H1 (cell line): ENCODE results near the gene METTL14. TPM values are rescaled to one million over a fixed set of nuclear protein-coding genes. Genes with fewer than 3 reads are reported as not detected.

Experiments used
- CTCF ChIA-PET: fragments of 300-600 bp; sonication (Branson Sonifier 250); formaldehyde crosslinking; loops from one replicate; lab custom pipeline; 2021; ENCODE audit not compliant: partially characterized antibody; lab: Charles Lee
- POLR2A ChIA-PET: fragments of 300-600 bp; sonication (Branson Sonifier 250); formaldehyde crosslinking; loops from one replicate; lab custom pipeline; 2021; ENCODE audit warnings: inconsistent platforms; ENCODE audit not compliant: partially characterized antibody; lab: Charles Lee
- DNase-seq, 2 experiments: peaks; one replicate each; pipeline versions ENCODE4 v3.0.0 to v3.0.0-alpha.2; 2010 to 2022; ENCODE audit warnings: low spot score in 2 of 2, low read depth in 1 of 2, mixed read lengths in 1 of 2
- FAIRE-seq: peaks from 2 replicates; lab custom pipeline; 2011; peaks lifted over from hg19 to GRCh38; lab: Jason Lieb, UNC
- H2AFZ ChIP-seq: 2 replicates; pipeline ENCODE4 v1.8.1; 2012; ENCODE audit warnings: low read length, inconsistent platforms
- H2AK5ac ChIP-seq: 2 replicates; pipeline ENCODE4 v1.6.1; 2013; ENCODE audit warnings: low read depth, low read length
- H2BK120ac ChIP-seq: replicated peaks from 2 replicates; pipeline ENCODE3; 2013; ENCODE audit warnings: low read depth, low read length, inconsistent platforms
- H2BK12ac ChIP-seq: 2 replicates; pipeline ENCODE4 v1.6.1; 2013; ENCODE audit warnings: low read depth, low read length
- H2BK15ac ChIP-seq: 2 replicates; pipeline ENCODE4 v1.6.1; 2013; ENCODE audit warnings: low read length
- H2BK20ac ChIP-seq: 2 replicates; pipeline ENCODE4 v1.6.1; 2013; ENCODE audit warnings: low read length
- H2BK5ac ChIP-seq: 2 replicates; pipeline ENCODE4 v1.6.1; 2013; ENCODE audit warnings: low read depth, low read length
- H3K14ac ChIP-seq: 2 replicates; pipeline ENCODE4 v1.6.1; 2013; ENCODE audit warnings: inconsistent platforms; ENCODE audit not compliant: insufficient read length
- H3K18ac ChIP-seq: 2 replicates; pipeline ENCODE4 v1.6.1; 2013; ENCODE audit warnings: low read length; ENCODE audit errors: extremely low read depth
- H3K23ac ChIP-seq: 2 replicates; pipeline ENCODE4 v1.6.1; 2013; ENCODE audit warnings: inconsistent platforms; ENCODE audit not compliant: insufficient read length
- H3K23me2 ChIP-seq: 2 replicates; pipeline ENCODE4 v1.6.1; 2013; ENCODE audit warnings: low read depth, low read length
- H3K27ac ChIP-seq: 2 replicates; pipeline ENCODE4 v1.6.1; 2011; ENCODE audit warnings: low read depth, low read length, inconsistent platforms
- H3K27me3 ChIP-seq, 4 experiments: replicated peaks in 1 of 4; 1 replicate in 1 of 4; 2 replicates in 3 of 4; pipeline versions ENCODE4 v1.6.1 to v1.8.1; 2011 to 2013; ENCODE audit warnings: low read length in 3 of 4, mild to moderate bottlenecking in 3 of 4, inconsistent platforms in 2 of 4, mixed read lengths in 2 of 4, moderate library complexity in 1 of 4; ENCODE audit not compliant: control insufficient read depth in 3 of 4, insufficient read depth in 3 of 4; ENCODE audit errors: extremely low read depth in 1 of 4
- H3K36me3 ChIP-seq, 4 experiments: 2 replicates each; pipeline versions ENCODE4 v1.6.1 to v1.8.1; 2011 to 2013; ENCODE audit warnings: mild to moderate bottlenecking in 4 of 4, low read length in 3 of 4, moderate library complexity in 2 of 4, control low read depth in 1 of 4, inconsistent platforms in 1 of 4; ENCODE audit not compliant: insufficient read depth in 4 of 4, control insufficient read depth in 2 of 4
- H3K4ac ChIP-seq: replicated peaks from 2 replicates; pipeline ENCODE3; 2013; ENCODE audit warnings: low read length, low read depth, mixed read lengths, inconsistent platforms; ENCODE audit not compliant: insufficient read length
- H3K4me1 ChIP-seq, 4 experiments: replicated peaks in 1 of 4; 1 replicate in 1 of 4; 2 replicates in 3 of 4; pipeline versions ENCODE4 v1.6.1 to v1.8.1; 2011 to 2013; ENCODE audit warnings: low read length in 3 of 4, inconsistent platforms in 2 of 4, mixed read lengths in 1 of 4; ENCODE audit not compliant: insufficient read depth in 4 of 4, control insufficient read depth in 3 of 4
- H3K4me2 ChIP-seq, 2 experiments: 2 replicates each; pipeline versions ENCODE4 v1.6.1 to v1.8.1; 2011 to 2013; ENCODE audit warnings: low read depth in 2 of 2, low read length in 2 of 2, control low read depth in 1 of 2, inconsistent platforms in 1 of 2, mild to moderate bottlenecking in 1 of 2; ENCODE audit not compliant: insufficient read depth in 1 of 2
- H3K4me3 ChIP-seq, 4 experiments: fragments of 200-600, 300-600 bp in 1 of 4; sonication (generic), shearing (Covaris generic), sonication (Bioruptor Twin) in 1 of 4; 2 replicates each; pipeline versions ENCODE4 v1.5.1 to v1.8.1; 2011 to 2016; ENCODE audit warnings: low read length in 4 of 4, low read depth in 3 of 4, control low read depth in 2 of 4, inconsistent platforms in 2 of 4, mild to moderate bottlenecking in 2 of 4, mixed read lengths in 1 of 4, moderate library complexity in 1 of 4; ENCODE audit not compliant: insufficient read depth in 2 of 4; ENCODE audit errors: extremely low read depth in 1 of 4
- H3K56ac ChIP-seq: replicated peaks from 2 replicates; pipeline ENCODE3; 2013; ENCODE audit warnings: low read depth, mild to moderate bottlenecking, mixed read lengths, low read length, inconsistent platforms; ENCODE audit not compliant: insufficient read length
- H3K79me1 ChIP-seq: 2 replicates; pipeline ENCODE4 v1.6.1; 2013; ENCODE audit warnings: low read depth, low read length, control low read depth
- H3K79me2 ChIP-seq, 2 experiments: 2 replicates each; pipeline versions ENCODE4 v1.6.1 to v1.8.1; 2012 to 2013; ENCODE audit warnings: low read length in 2 of 2, mild to moderate bottlenecking in 2 of 2, inconsistent platforms in 1 of 2; ENCODE audit not compliant: insufficient read depth in 2 of 2, control insufficient read depth in 1 of 2
- H3K9ac ChIP-seq, 4 experiments: replicated peaks in 1 of 4; 1 replicate in 1 of 4; 2 replicates in 3 of 4; pipeline versions ENCODE4 v1.6.1 to v1.8.1; 2011 to 2013; ENCODE audit warnings: low read depth in 3 of 4, low read length in 3 of 4, control low read depth in 2 of 4, mild to moderate bottlenecking in 2 of 4, moderate library complexity in 2 of 4, inconsistent platforms in 1 of 4; ENCODE audit errors: extremely low read depth in 1 of 4
- H3K9me3 ChIP-seq, 2 experiments: 2 replicates each; pipeline versions ENCODE4 v1.6.1 to v1.8.1; 2012 to 2013; ENCODE audit warnings: mild to moderate bottlenecking in 2 of 2, moderate library complexity in 2 of 2, control low read depth in 1 of 2, inconsistent platforms in 1 of 2, low read depth in 1 of 2, low read length in 1 of 2, mixed read lengths in 1 of 2; ENCODE audit not compliant: insufficient read depth in 2 of 2
- H4K20me1 ChIP-seq, 2 experiments: replicated peaks in 1 of 2; 2 replicates each; pipeline versions ENCODE3 to v1.8.1; 2011 to 2013; ENCODE audit warnings: inconsistent platforms in 2 of 2, low read length in 2 of 2, mild to moderate bottlenecking in 1 of 2; ENCODE audit not compliant: insufficient read depth in 2 of 2, control insufficient read depth in 1 of 2
- H4K5ac ChIP-seq: 2 replicates; pipeline ENCODE4 v1.6.1; 2013; ENCODE audit warnings: low read length, low read depth, mixed read lengths, inconsistent platforms; ENCODE audit not compliant: insufficient read length
- H4K8ac ChIP-seq: 2 replicates; pipeline ENCODE4 v1.8.0; 2013; ENCODE audit warnings: mild to moderate bottlenecking, moderate library complexity, low read length, inconsistent platforms; ENCODE audit not compliant: insufficient read depth; ENCODE audit errors: extremely low read depth
- H4K91ac ChIP-seq: replicated peaks from 2 replicates; pipeline ENCODE3; 2013; ENCODE audit warnings: low read length, mixed read lengths, inconsistent platforms; ENCODE audit not compliant: insufficient read length
- ATF2 ChIP-seq: IDR thresholded peaks from 2 replicates; pipeline ENCODE4 v1.6.1; 2012; ENCODE audit warnings: low read length, inconsistent platforms
- CBX5 ChIP-seq: fragments of 300-800, 300-1000 bp; sonication (generic); IDR thresholded peaks from 2 replicates; pipeline ENCODE4 v1.7.1; 2016; ENCODE audit warnings: antibody characterized with exemption, low read length, low read depth
- CREB1 ChIP-seq: IDR thresholded peaks from 2 replicates; pipeline ENCODE4 v1.6.1; 2012; ENCODE audit warnings: inconsistent platforms
- CTBP2 ChIP-seq: IDR thresholded peaks from 2 replicates; pipeline ENCODE4 v1.7.0; 2011; ENCODE audit warnings: borderline replicate concordance, mild to moderate bottlenecking, moderate library complexity, mixed read lengths, low read length; ENCODE audit not compliant: insufficient read depth, insufficient read length
- EP300 ChIP-seq, 2 experiments: IDR thresholded peaks; 1 replicate in 1 of 2; 2 replicates in 1 of 2; pipeline ENCODE4 v1.6.1; 2011 to 2012; ENCODE audit warnings: low read depth in 2 of 2, low read length in 2 of 2, mild to moderate bottlenecking in 2 of 2, borderline replicate concordance in 1 of 2, inconsistent platforms in 1 of 2, moderate library complexity in 1 of 2
- EZH2 ChIP-seq: fragments of 200-600 bp; sonication (generic); IDR thresholded peaks from 2 replicates; pipeline ENCODE4 v1.7.1; 2012; ENCODE audit warnings: low read depth, mild to moderate bottlenecking, moderate library complexity, low read length, inconsistent platforms; ENCODE audit not compliant: severe bottlenecking
- MAX ChIP-seq: IDR thresholded peaks from 2 replicates; pipeline ENCODE4 v1.6.1; 2012; ENCODE audit warnings: inconsistent platforms
- SIRT6 ChIP-seq: IDR thresholded peaks from one replicate; pipeline ENCODE4 v1.7.1; 2012; ENCODE audit warnings: low read length, inconsistent platforms
- SRF ChIP-seq: IDR thresholded peaks from 2 replicates; pipeline ENCODE4 v1.6.1; 2011; ENCODE audit warnings: mild to moderate bottlenecking, low read depth, low read length, moderate library complexity
- TBP ChIP-seq: IDR thresholded peaks from 2 replicates; pipeline ENCODE4 v1.6.1; 2011; ENCODE audit warnings: low read depth, low read length, improper control_type of control experiment
- USF2 ChIP-seq: IDR thresholded peaks from 2 replicates; pipeline ENCODE4 v1.6.1; 2011; ENCODE audit warnings: low read length, improper control_type of control experiment
- WGBS, 2 experiments: shearing (Covaris generic) in 1 of 2; methylation state at CpG; one replicate each; pipeline versions ENCODE4 v1.1.6 to v1.1.7; 2013 to 2015; ENCODE audit warnings: low lambda C conversion rate in 2 of 2, mixed read lengths in 2 of 2, inconsistent platforms in 1 of 2, low coverage in 1 of 2, missing lambda C conversion rate in 1 of 2; ENCODE audit not compliant: insufficient replicate concordance in 2 of 2, insufficient coverage in 1 of 2, insufficient read length in 1 of 2; ENCODE audit errors: extremely low coverage in 1 of 2, missing lambda C conversion rate in 1 of 2; 5-methylcytosine and 5-hydroxymethylcytosine counted together
- polyA plus RNA-seq, 7 experiments: library from polyadenylated mRNA; depleted of rRNA in 3 of 7; stranded (reverse) in 5 of 7; unstranded in 2 of 7; fragments of >200 nt in 5 of 7; fragments of 200-250 nt in 2 of 7; gene quantifications; 1 replicate in 5 of 7; 2 replicates in 1 of 7; 4 replicates in 1 of 7; pipeline versions ENCODE4 v1.2.1 to v1.2.3, GENCODE V29; 2011 to 2013; ENCODE audit warnings: missing spikeins in 2 of 7, mixed read lengths in 2 of 7
- total RNA-seq: library from RNA; stranded (reverse); fragmentation: NEBNext Ultra II Directional; extraction: Animal tissue kit (Norgen Biotek cat#: 25700); gene quantifications from 2 replicates; pipeline ENCODE4 v1.2.1, GENCODE V29; 2021

Gene METTL14
- total and polyA plus RNA-seq, 2 of the 8 experiments (the other 6 are each of a cell fraction or from before 2014, with no cell fraction given): 8.8 to 57.3 TPM

- no peak for DNase-seq
- H3K4ac ChIP-seq: no peak overlapping the region
- H3K18ac ChIP-seq: no peak overlapping the region
- no peaks in the 10 kb centered on the region for H3K79me1 ChIP-seq
- H2BK20ac ChIP-seq: no peak overlapping the region
- H3K9ac ChIP-seq: no peak overlapping the region
- no peak overlapping the region for H2BK12ac ChIP-seq
- H2AK5ac ChIP-seq: no peak overlapping the region
- ChIA-PET POLR2A (no interaction called here), CTCF (interaction anchor here (0.5 to 1.2 kb wide), 3 partner anchors 10 to 215 kb away, joined by 3 to 4 read pairs (median 3); no protein-coding TSS in a partner anchor)
- H2AFZ ChIP-seq: no peak overlapping the region
- peaks cover 4 to 35% (median 19%) of the 10 kb centered on the region in 4 experiments for H3K36me3 ChIP-seq
- H2BK120ac ChIP-seq: no peak overlapping the region
- no peak overlapping the region for H3K4me2 ChIP-seq
- no peaks in the 10 kb centered on the region for H3K9me3 ChIP-seq
- no peak overlapping the region for H3K27ac ChIP-seq
- no peak overlapping the region for H2BK5ac ChIP-seq
- H4K91ac ChIP-seq: no peak overlapping the region
- H3K23ac ChIP-seq: no peak overlapping the region
- H4K20me1 ChIP-seq: no peaks in the 10 kb centered on the region
- H4K5ac ChIP-seq: no peak overlapping the region
- peaks cover 0 to 4% (median 0%) of the 10 kb centered on the region in 4 experiments; a peak in 2 of 7 replicates for H3K4me1 ChIP-seq
- no peak overlapping the region for H3K14ac ChIP-seq
- WGBS, 2 experiments: 91% methylated on average over 2 of the region's 2 CpGs; no CpG with 5 or more reads in 1 of the 2 experiments
- H2BK15ac ChIP-seq: no peak overlapping the region
- no peak overlapping the region for H3K56ac ChIP-seq
- no peaks in the 10 kb centered on the region for H3K27me3 ChIP-seq
- H3K23me2 ChIP-seq: no peaks in the 10 kb centered on the region
- no peak for FAIRE-seq
- no peak overlapping the region for H3K4me3 ChIP-seq
- no peak overlapping the region for H4K8ac ChIP-seq
- H3K79me2 ChIP-seq: no peaks in the 10 kb centered on the region
- TF ChIP-seq TBP: no peak
- TF ChIP-seq CREB1: no peak
- TF ChIP-seq ATF2: no peak
- TF ChIP-seq CTBP2: no peak
- no peak for TF ChIP-seq EP300 (IDR thresholded peaks at IDR 0.05; ENCODE audit: borderline replicate concordance in 1 of 2, low read depth in 2 of 2, low read length in 2 of 2)
- TF ChIP-seq USF2: no peak
- TF ChIP-seq EZH2: no peak
- TF ChIP-seq MAX: no peak
- TF ChIP-seq CBX5: no peak
- TF ChIP-seq SRF: no peak
- no peak for TF ChIP-seq SIRT6
Observed at GRCh38 chr4:118752551-118752950, 67.4 kb downstream of the METTL14 start.
